AG20443 (cell line): ENCODE measurements around the gene ZC3H4.
"Not testable (repeated sequence)": the region's sequence is repeated elsewhere in the genome, so short reads cannot be mapped to it uniquely, and the experiment has no call there.

ENCODE experiments used
- DNase-seq: peaks from one replicate; pipeline ENCODE4 v3.0.0; 2012; ENCODE audit warnings: low spot score, mixed read lengths

Gene ZC3H4

GRCh38 chr19:47107953-47108746 lies 5.4 kb downstream of the ZC3H4 start:
- no peak for DNase-seq

GRCh38 chr19:47107202-47107952 lies 6.2 kb downstream of the ZC3H4 start:
- no peak for DNase-seq

DNA sequence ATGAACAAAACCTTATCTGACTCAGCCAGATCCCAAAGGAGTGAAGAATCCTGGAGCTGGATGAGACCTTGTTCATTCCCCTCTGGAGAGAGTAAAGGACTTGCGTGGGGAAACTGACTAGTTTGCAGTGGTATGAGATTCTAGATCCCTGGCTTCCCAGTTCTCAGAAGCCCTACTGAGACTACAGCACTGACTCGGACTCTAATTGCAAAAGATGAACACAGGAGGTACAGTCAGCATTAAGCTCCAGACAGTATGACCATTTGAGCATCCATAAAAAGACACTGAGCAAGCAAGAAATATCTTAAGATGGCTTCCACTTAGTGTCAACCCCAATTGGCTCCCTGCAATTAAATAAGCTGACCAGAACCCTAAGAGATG lies 6.8 kb downstream of the ZC3H4 start:
- peak; percentile 42 for DNase-seq

DNA sequence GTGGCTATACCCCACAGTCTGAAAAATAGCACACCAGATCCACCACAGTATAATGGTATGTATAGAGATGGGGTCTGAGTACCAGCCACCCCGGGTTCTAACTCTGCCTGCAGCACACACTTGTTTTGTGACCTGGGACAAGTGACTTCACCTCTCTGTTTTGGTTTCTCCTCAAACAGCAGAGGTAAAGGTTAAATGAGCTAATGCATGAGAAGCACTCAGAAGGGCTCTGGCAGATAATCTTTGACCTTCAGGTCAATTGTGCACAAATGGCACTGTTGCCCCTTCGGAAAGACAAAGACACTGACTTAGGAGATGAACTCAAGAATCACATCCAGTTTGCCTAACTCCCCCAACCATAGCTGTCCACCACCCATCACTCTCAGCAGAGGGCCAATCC lies 7.7 kb downstream of the ZC3H4 start:
- no peak for DNase-seq

GRCh38 chr19:47104680-47105079 lies 8.9 kb downstream of the ZC3H4 start:
- no peak for DNase-seq

- DNase-seq, result no peak
These were observed 11.1 kb downstream of the ZC3H4 start for GRCh38 chr19:47102346-47103060.

- DNase-seq, result not testable (repeated sequence)
These were observed 12.5 kb downstream of the ZC3H4 start for GRCh38 chr19:47101116-47101515.

DNA sequence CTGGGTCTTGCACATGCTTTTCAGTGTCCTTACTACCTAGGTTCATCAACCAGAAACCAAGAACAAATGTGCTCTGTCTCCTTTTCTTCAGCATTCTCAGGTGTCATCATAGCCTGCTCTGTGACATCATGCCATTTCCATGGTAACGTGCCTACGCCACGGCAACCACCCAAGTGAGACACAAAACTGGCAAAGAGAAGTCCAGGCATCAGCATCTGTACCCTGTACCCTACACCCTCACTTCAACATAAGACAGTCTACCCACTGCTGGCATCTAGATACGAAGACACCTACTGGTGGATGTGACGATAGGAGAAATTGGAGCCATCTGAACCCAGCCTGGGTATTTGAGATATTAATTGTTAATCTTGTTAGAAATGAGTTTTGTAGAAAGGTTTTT lies 13.3 kb downstream of the ZC3H4 start:
- no peak for DNase-seq

- no peak for DNase-seq
These were observed 14.0 kb downstream of the ZC3H4 start for GRCh38 chr19:47099576-47100050.

- no peak for DNase-seq
These were observed 15.0 kb downstream of the ZC3H4 start for GRCh38 chr19:47098608-47099007.

DNA sequence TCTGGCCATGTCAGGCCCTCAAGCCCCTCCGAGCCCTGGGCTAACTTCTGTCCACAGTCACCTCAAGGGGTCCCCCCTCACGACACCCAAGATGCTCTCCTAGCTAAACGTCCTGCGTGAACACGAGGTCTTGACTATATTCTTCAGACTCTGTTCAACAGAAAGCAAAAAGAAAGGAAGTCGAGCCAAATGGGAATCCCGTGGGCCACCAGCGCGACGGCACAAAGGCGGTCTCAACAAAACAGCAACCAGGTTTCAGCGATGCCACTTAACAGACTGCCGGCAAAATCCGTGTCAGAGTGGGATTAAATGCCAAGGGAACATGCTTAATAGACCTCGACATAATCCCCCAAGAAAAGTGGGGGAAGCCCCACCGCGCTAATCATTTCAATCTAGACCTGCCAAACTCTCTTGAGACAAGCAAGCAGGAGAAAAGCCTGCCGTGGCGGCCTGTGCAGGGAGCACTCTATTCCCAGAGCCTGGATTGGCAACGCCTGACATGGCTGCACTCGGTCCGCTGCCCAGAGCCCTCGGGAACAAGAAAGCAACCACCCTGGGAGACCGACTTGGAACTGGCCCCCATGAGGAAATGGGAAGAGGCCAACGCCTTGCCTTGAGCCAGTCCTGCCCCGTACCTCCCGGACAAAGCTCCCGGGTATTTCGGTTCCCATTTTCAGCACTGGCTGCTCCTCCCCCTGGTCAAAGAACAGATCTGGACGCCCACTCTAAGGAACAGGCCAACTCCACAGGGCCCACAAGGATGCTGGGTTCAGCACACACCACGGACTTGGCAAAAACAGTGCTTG lies 16.0 kb downstream of the ZC3H4 start:
- no peak for DNase-seq

GRCh38 chr19:47096721-47097120 lies 16.9 kb downstream of the ZC3H4 start:
- no peak for DNase-seq

GRCh38 chr19:47096100-47096704 lies 17.4 kb downstream of the ZC3H4 start:
- no peak for DNase-seq

DNA sequence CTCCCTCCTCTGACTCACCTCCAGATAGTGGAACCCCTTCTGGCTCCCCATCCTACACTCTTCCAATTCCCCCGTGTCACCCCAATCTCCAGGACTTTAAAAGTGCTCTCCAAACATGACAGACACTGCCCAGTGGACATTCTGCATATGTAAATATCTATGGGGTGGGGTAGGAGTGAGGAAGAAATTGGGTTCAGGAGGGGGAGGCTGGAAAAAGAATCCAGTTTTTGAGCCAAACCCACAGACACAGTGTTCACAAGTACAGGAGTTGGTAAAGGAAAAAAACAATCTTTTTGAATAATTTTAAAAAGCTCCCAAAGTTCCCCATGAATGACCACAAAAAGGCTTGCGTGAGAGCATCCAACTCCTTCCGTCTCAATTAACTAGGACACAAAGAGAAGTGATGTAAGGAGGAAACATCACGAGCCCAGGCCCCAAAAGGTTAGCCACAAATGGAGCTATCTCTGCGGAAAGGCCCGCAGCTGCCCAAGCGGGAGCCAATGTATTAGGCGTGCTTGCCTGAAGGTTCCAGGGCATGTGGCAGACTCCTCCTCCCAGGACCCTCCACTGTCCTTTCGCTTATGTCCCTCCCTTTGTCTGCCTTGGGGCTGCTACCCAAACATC lies 18.0 kb downstream of the ZC3H4 start:
- DNase-seq, result no peak

GRCh38 chr19:47094557-47095475 lies 18.8 kb downstream of the ZC3H4 start:
- no peak for DNase-seq

DNA sequence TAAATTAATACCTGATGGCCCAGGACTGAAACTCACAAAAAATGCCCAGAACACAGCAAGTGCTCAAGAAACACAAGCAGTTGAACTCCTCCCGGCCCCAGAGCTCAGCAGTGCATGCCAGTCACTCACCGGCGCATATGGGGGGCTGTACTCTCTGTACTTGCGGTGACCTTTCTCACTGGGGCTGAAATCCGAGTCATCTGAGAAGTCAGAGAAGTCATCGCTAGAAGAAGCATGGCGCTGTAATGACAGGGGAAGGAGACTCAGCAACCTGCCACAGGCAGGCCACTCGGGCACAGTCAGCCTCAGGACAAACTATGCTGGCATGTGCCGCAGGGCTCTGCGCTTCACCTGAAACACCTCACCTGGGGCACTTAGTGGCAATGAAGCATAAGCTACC lies 19.7 kb downstream of the ZC3H4 start:
- DNase-seq, result no peak

- no peak for DNase-seq
These were observed 20.3 kb downstream of the ZC3H4 start for GRCh38 chr19:47093254-47093653.

GRCh38 chr19:47089767-47090350 lies 23.7 kb downstream of the ZC3H4 start:
- DNase-seq, result no peak

GRCh38 chr19:47086280-47086679 lies 27.3 kb downstream of the ZC3H4 start:
- DNase-seq, result no peak
